Astrocyte of the spinal cord (primary cell): Measurements from ENCODE around the gene KLHDC7B.

Experiments used
- DNase-seq: peaks from one replicate; pipeline ENCODE4 v3.0.0; 2011; ENCODE audit warnings: low read depth, low spot score
- H3K4me3 ChIP-seq: 2 replicates; pipeline ENCODE4 v1.5.1; 2011; ENCODE audit warnings: low read depth, mild to moderate bottlenecking, low read length, moderate library complexity
- in situ Hi-C: cut with HindIII; loops from 2 replicates; pipeline ENCODE4 v1.10.0; 2017; ENCODE audit warnings: low sequenced_read_pairs
- TF ChIP-seq, protein P1 (sequence below): IDR thresholded peaks from 2 replicates; pipeline ENCODE4 v1.5.1; 2012; ENCODE audit warnings: low read depth, mild to moderate bottlenecking, low read length, inconsistent platforms

KLHDC7B gene

DNA sequence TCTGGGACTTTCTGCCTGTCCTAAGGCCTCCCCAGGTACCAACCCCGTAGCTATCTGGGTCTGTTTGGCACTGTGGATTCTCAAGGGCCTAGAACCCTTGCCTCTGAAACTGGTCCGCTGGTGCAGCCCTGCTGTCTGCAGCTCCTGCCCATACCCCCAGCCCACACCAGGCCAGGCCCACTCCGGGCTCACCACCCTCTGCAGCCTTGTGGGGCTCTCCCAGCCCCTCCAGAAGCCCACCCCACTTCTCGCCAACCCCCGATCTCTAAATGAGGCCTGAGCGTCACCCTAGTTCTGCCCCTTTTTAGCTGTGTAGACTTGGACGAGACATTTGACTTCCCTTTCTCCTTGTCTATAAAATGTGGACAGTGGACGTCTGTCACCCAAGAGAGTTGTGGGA lies 4.7 kb downstream of the KLHDC7B start:
- H3K4me3 ChIP-seq, result no peak overlapping the region
- DNase-seq, result no peak
- TF ChIP-seq, protein P1, sequence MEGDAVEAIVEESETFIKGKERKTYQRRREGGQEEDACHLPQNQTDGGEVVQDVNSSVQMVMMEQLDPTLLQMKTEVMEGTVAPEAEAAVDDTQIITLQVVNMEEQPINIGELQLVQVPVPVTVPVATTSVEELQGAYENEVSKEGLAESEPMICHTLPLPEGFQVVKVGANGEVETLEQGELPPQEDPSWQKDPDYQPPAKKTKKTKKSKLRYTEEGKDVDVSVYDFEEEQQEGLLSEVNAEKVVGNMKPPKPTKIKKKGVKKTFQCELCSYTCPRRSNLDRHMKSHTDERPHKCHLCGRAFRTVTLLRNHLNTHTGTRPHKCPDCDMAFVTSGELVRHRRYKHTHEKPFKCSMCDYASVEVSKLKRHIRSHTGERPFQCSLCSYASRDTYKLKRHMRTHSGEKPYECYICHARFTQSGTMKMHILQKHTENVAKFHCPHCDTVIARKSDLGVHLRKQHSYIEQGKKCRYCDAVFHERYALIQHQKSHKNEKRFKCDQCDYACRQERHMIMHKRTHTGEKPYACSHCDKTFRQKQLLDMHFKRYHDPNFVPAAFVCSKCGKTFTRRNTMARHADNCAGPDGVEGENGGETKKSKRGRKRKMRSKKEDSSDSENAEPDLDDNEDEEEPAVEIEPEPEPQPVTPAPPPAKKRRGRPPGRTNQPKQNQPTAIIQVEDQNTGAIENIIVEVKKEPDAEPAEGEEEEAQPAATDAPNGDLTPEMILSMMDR, result no peak
- in situ Hi-C loops, result no loop called here

DNA sequence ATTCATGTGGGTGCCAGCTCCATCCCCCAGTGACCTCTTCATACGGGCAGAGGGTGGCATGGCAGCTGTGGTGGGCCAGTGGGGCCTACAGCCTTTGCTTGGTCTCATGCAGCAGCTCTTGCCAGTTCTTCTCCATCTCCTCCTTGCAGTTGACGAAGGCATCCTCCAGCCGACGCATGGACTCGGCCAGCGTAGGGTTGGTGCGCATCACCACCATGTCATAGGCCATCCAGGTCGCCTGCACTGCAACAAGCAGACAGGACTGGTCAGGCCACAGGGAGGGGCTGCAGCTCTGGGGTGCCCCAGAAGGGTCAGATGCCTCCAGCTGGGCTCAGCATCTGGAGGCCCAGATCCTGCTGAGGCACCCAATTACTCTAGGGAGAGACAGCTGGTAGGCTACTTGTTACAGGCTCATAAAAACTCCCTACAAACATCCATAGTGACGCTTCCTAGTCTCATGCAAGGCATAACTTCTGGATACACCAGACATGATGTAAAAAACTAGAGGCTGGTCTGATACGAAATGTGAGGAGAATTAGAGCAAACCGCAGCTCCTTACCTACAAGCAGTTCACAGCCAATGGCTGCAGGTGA lies 5.6 kb downstream of the KLHDC7B start:
- no peak for DNase-seq
- in situ Hi-C loops, result no loop called here

DNA sequence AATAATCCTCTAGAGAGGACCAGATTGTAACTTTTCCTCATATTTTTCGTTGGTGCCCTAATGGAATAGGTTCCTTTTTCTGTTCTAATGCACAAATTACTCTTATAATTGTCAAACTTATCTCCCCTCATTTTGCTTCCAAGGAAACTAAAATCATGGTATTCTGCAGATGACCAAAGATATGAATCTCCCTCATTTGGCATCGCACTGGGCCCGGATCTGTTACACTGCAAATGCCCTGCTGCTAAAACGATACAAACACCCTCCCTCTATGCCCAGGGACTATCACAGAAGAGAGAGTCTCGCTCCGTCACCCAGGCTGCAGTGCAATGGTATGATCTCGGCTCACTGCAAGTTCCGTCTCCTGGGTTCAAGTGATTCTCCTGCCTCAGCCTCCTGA lies 7.6 kb downstream of the KLHDC7B start:
- H3K4me3 ChIP-seq, result no peak overlapping the region
- in situ Hi-C loops, result no loop called here
- TF ChIP-seq, protein P1, result no peak

More for the DNA sequence above, 5.6 kb downstream of the KLHDC7B start:
- H3K4me3 ChIP-seq, result no peak overlapping the region
- TF ChIP-seq, protein P1, result no peak

DNA sequence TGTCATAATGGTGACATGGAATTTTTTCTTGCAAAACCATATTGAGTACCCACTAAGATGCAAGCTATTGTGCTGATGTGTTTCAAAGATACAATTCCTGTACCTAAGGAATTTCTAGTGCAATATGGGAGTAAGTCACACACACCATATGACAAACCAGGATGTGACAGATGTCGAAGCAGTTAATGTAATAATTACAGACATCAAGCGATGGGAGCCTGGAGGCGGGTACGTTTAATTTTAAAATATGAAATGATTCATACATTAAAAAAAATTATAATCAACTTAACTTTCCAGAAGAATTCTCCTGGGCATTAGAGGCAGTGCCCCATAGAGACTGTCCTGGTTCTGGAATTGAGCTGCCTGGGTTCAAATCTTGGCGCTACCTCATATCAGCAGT lies 11.0 kb downstream of the KLHDC7B start:
- no peak overlapping the region for H3K4me3 ChIP-seq
- TF ChIP-seq, protein P1, result no peak
- no peak for DNase-seq
- in situ Hi-C loops, result no loop called here

More for the DNA sequence above, 7.6 kb downstream of the KLHDC7B start:
- no peak for DNase-seq

DNA sequence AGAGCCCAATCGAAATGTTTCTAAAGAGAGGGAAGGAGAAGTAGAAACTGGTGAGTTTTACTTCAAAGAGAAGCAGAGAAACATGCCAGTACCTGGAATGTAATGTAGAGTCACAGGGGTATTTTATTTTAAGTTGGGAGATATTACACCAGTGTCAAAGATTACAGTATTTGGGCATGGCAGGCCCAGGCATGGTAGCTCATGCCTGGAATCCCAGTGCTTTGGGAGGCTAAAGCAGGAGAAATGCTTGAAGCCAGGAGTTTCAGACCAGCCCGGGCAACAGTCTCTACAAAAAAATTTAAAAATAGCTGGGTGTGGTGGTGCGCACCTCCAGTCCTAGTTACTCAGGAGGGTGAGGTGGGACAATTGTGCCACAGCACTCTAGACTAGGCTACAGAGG lies 14.3 kb downstream of the KLHDC7B start:
- H3K4me3 ChIP-seq, result no peak overlapping the region
- DNase-seq, result no peak
- TF ChIP-seq, protein P1, result no peak
- in situ Hi-C loops, result no loop called here

DNA sequence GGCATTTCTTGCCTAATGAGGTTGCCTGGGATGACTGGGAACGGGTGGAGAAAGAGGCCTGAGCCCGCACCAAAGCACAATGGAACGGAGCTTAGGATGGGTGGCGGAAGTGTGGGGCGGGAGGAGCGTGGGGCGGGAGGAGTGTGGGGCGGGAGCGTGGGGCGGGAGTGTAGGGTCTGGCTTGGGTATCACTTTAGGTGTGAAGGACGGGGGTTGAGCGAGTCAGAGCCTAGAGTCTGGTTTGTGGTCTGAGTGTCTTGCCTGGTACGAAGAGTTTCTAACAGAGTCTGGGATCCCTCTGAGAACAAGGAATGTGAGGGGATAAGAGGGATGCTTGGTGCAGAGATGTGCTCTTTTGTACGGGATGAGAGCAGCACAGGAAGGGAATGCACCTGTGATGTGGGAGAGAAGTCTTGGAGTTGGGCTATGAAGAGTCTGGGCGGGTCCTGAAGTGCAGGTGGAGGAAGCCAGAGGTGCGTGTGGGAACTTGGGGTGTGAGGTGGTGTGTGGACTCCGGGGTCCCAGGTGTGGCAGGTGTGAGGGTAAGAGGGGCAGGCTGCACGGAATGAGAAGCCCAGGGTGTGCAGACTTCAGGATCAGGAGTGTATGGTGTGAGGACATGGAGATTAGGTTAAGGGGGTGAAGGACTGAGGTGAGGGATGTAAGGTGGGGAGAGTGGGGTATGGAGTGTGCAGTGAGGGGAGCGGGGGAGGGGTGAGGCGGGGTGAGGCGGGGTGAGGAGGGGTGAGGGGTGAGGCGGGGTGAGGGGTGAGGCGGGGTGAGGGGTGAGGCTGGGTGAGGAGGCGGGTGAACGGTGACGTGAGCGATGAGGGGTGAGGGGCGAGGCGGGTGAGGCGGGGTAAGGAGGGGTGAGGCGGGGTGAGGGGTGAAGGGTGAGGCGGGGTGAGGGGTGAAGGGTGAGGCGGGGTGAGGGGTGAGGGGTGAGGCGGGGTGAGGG lies 16.0 kb downstream of the KLHDC7B start:
- in situ Hi-C loops, result no loop called here
- no peak overlapping the region for H3K4me3 ChIP-seq
- DNase-seq, result no peak
- TF ChIP-seq, protein P1, result no peak
